ENCODE data around the gene GPR137.
"Not testable (repeated sequence)": the region's sequence is repeated elsewhere in the genome, so short reads cannot be mapped to it uniquely, and the experiment has no call there.

The GPR137 gene

DNA sequence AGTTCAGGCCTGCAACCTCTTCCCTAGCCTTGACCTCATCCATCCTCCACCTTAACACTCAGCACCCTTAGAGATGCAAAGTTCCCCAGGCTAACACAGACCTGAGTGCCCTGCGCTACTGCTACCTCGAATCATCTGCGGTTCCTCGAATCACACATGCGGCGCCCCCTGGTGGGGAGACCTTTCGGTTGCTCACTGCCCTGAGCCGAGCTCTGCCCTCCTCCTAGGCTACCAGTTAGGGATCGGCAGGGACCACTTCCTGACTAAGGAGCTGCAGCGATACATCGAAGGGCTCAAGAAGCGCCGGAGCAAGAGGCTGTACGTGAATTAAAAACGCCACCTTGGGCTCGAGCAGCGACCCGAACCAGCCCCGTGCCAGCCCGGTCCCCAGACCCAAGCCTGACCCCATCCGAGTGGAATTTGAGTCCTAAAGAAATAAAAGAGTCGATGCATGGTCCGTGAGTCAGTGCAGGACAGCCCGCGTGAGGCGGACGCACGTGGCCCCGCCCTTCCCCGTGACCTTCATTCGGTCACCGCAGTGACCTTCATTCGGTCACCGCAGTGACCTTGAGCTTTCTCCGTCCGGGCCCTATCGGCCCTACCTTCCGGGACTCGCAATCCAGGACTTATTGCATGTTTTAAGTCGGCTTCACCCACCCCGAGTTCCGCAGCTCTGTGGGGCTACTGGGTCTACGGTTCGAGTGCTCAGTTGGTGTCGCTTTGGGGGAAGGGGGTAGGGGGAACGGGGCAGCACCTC, 18.8 kb downstream of the GPR137 start:
- peak; percentile 84 to 89 for DNase-seq (ENCODE audit: low read depth in 2 of 2)

DNA sequence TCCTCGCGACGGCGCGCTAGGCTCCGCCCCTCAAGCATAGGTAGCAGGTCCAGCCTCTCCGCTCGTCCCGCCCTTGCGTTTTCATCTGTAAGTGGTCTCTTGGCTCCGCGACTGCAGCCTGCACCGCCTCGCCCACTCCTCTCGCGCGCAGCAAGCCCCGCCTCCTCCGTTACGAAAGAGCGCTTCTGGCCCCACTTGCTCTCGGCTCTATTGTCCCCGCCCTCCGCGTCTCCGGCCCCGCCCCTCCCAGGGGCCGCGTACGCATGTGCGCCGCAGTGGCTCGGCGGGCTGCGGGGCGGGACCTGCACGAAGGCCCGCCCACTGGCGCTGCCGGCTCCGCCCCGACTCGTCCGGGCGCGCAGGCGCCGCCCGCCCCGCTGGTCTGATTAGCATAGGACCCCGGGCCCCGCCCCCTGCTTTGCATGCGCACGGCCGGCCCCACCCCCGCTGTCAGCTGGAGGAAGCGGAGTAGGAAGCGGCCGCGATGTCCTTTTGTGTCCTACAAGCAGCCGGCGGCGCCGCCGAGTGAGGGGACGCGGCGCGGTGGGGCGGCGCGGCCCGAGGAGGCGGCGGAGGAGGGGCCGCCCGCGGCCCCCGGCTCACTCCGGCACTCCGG, 19.5 kb downstream of the GPR137 start, which contains the start of gene ESRRA:
Gene ESRRA (plus strand): TSS at position 450 of the 616 bp plus-strand sequence. CDS start 1,656 bp downstream, outside the sequence.
- peak; percentile 98 to 100 for DNase-seq (ENCODE audit: low read depth in 2 of 2)

DNA sequence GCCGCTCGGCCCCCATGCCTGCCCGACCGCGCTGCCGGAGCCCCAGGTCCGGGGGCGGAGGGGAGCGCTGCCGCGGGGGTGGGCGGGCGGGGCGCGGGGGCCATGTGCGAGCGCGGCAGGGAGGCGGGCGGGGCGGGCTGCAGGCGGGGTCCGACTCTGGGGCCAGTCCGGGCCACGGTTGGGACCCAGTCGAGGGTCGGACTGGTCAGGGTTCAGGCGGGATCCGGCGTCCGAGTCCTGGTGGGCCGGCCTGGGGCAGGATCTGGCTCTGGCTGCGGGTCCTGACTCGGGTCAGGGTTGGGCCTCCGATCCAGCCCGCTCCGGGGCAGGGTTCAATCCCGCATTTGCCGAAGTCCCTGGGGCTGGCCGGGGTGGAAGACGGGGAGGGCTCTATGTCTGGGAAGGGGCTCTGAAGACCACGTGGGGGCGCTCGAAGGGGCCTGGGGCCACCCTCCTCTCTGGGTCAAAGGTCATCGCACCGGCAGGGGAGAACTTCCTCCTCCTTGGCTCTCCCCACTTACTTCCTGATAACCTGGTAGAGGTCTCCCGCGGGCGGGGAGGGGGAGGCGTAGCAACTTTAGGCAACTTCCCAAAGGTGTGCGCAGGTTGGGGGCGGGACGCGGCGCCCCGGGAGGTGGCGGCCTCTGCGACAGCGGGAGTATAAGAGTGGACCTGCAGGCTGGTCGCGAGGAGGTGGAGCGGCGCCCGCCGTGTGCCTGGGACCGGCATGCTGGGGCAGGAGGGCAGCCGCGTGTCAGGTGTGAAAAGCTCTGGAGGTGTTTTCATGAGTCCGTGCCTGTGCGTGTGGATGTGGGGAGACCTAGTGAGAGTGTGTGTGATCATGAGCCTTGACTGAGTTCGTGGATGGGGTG, 20.3 kb downstream of the GPR137 start:
- DNase-seq (ENCODE audit: low read depth in 2 of 2), result peak; percentile 60 to 69

DNA sequence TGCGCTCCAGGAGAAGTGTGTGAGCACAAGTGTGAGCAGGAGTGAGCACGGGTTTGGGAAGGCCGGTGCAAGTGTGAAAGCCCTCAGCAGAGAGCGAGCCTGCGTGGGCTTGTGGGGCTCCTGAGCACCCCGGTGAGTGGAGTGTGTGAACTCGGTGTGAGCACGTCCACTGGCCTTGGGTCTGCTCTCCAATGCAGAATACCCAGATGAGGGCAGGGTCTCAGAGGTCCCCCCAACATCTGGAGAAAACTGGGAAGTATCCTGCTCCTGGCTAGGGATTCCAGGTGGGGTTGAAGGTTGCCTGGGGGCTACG, 20.9 kb downstream of the GPR137 start:
- no peak for DNase-seq (ENCODE audit: low read depth in 2 of 2)

DNA sequence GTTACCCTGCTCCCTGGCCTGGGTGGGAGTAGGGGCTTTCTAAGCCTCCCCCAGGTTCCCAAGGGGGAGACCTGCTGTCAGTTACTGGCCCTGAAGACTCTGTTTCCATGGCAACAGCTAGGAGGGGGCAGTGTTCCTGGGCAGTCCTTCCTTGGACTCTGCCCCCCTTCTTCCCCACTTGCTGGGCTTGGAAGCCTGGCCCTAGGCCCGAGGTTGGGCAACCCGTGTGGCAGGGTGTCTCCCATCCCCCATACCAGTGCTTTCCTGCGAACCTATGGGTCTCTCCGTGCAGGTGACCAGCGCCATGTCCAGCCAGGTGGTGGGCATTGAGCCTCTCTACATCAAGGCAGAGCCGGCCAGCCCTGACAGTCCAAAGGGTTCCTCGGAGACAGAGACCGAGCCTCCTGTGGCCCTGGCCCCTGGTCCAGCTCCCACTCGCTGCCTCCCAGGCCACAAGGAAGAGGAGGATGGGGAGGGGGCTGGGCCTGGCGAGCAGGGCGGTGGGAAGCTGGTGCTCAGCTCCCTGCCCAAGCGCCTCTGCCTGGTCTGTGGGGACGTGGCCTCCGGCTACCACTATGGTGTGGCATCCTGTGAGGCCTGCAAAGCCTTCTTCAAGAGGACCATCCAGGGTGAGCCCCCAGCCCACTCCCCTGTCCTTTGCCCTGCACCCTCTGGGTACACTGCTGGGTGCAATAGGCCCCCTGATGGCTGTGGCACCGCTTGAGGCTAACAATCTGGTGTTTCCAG, 21.4 kb downstream of the GPR137 start:
- no peak for DNase-seq (ENCODE audit: low read depth in 2 of 2)

DNA sequence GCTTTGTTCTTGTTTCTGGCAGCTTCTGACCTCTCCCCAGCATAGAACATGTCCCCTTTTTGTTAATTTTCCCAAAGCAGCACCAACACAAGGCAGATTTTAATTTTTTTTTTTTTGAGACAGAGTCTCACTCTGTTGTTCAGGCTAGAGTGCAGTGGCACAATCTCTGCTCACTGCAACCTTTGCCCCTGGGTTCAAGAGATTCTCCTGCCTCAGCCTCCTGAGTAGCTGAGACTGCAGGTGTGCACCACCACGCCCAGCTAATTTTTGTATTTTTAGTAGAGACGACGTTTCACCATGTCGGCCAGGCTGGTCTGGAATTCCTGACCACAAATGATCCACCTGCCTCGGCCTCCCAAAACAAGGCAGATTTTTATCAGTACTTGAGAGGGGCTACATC, 22.1 kb downstream of the GPR137 start:
- not testable (repeated sequence) for DNase-seq (ENCODE audit: low read depth in 2 of 2)

DNA sequence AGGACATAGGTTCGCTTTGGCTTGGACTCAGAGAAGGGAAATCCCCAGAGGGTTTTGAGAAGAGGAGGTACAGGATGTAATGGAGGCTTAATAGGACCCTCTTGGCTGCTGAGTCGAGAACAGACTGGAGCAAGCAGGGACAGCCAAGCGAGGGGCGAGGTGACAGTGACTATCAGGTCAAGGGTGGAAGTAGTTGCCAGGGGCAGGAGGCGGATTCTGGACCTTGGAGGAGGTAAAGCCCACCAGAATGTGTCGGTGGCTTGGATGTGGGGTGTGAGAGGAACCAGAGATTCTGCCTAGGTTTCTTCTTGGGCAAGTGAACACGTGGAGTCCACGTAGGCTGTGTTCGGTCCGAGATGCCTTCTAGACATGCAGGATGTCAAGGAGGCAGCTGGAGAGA, 27.3 kb downstream of the GPR137 start:
- DNase-seq (ENCODE audit: low read depth in 2 of 2), result no peak

DNA sequence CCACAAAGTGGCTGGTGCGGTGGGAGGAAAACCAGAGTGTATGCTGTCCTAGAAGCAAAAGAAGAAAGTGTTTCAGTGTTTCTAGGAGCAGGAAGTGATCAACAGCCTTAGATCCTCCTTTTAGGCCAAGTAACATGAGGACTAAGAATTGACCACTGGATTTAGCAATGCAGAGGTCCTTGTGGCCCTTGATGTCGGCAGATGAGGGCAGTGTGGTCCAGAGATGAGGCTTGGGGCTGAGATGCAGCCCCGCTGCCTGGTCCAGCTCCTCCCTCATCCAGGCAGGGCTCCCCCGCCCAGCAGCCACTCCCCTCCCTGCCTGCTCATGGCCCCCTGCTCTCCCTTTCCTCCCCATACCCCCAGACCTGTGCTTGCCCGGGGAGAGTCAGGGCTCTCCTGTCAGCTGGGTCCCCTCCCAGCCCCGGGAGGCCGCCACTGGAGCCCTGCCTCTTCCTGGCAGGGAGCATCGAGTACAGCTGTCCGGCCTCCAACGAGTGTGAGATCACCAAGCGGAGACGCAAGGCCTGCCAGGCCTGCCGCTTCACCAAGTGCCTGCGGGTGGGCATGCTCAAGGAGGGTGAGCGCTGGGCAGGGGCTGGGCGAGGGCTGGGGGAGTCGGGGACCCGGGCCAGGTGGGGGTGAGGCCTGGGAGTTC, 28.0 kb downstream of the GPR137 start:
- no peak for DNase-seq (ENCODE audit: low read depth in 2 of 2)

DNA sequence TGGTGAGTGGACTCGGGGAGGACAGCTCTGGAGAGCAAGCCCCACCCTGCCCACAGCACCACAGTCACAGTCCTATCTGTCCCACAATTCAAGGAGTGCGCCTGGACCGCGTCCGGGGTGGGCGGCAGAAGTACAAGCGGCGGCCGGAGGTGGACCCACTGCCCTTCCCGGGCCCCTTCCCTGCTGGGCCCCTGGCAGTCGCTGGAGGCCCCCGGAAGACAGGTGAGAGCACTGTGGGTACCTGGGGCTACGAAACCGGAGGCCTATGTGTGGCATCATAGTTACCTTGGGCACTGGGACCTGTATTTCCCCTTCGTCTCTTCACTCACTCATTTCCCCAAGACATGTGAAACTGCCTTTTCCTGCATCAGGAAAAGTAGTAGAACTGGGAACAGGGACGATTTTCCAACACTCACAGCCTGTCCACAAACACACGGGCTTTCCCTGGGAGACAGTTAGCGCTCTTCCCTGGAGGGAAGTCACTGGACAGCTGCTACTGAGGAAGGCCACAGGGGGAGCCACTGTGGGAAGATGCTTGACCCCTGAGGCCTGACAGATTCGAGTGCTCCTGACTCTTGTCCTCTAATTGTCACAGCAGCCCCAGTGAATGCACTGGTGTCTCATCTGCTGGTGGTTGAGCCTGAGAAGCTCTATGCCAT, 28.6 kb downstream of the GPR137 start:
- DNase-seq (ENCODE audit: low read depth in 2 of 2), result no peak

DNA sequence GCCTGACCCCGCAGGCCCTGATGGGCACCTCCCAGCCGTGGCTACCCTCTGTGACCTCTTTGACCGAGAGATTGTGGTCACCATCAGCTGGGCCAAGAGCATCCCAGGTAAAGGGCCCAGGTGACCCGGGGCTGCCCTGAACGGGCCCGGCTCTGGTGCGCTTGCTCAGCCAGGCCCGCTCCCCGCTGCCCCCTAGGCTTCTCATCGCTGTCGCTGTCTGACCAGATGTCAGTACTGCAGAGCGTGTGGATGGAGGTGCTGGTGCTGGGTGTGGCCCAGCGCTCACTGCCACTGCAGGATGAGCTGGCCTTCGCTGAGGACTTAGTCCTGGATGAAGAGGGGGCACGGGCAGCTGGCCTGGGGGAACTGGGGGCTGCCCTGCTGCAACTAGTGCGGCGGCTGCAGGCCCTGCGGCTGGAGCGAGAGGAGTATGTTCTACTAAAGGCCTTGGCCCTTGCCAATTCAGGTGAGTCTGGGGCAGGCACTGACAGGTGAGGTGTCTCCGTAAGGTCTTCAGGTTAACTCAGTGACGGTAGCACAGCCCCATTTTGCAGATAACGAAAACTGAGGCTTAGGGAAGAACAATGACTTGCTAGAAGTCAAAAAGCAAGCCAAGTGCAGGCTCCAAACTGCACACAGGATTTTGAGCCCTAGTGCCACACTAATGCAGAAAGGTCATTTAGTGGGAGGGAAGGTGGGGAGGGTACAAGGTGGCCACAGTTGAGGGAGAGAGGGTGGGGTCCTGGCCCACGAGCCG, 29.3 kb downstream of the GPR137 start:
- DNase-seq (ENCODE audit: low read depth in 2 of 2), result no peak

DNA sequence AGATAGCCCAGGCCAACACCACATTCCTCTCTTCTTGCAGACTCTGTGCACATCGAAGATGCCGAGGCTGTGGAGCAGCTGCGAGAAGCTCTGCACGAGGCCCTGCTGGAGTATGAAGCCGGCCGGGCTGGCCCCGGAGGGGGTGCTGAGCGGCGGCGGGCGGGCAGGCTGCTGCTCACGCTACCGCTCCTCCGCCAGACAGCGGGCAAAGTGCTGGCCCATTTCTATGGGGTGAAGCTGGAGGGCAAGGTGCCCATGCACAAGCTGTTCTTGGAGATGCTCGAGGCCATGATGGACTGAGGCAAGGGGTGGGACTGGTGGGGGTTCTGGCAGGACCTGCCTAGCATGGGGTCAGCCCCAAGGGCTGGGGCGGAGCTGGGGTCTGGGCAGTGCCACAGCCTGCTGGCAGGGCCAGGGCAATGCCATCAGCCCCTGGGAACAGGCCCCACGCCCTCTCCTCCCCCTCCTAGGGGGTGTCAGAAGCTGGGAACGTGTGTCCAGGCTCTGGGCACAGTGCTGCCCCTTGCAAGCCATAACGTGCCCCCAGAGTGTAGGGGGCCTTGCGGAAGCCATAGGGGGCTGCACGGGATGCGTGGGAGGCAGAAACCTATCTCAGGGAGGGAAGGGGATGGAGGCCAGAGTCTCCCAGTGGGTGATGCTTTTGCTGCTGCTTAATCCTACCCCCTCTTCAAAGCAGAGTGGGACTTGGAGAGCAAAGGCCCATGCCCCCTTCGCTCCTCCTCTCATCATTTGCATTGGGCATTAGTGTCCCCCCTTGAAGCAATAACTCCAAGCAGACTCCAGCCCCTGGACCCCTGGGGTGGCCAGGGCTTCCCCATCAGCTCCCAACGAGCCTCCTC, 30.2 kb downstream of the GPR137 start:
- DNase-seq (ENCODE audit: low read depth in 2 of 2), result not testable (repeated sequence)

DNA sequence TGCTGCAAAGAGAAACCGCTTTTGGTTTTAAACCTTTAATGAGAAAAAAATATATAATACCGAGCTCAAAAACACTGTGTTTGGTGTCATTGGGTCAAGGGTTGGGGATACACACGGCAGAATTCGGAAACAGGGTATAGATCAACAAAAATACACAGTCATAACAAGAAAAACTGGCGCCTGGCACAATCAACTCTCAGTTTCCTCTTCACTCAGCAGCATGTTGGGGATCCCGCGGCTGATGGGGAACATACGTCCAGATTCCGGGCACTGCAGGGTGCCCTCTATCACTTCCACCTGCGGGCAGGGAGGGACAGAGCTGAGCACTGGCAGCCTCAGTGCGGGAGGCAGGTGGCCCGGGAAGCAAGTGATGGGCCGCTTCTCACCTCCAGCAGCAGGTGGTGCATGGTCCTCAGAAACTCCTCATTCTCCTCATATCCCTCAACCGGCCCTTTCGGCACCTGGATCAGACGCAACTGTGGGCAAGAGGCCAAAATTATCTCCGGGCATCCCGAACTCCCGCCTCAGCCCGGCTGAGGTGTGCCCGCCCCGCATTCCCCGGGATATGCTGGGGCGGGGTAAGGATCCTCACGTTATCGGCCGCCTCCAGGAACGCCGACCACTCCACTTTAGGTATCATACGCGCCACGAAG, 31.1 kb downstream of the GPR137 start:
- DNase-seq (ENCODE audit: low read depth in 2 of 2), result no peak

DNA sequence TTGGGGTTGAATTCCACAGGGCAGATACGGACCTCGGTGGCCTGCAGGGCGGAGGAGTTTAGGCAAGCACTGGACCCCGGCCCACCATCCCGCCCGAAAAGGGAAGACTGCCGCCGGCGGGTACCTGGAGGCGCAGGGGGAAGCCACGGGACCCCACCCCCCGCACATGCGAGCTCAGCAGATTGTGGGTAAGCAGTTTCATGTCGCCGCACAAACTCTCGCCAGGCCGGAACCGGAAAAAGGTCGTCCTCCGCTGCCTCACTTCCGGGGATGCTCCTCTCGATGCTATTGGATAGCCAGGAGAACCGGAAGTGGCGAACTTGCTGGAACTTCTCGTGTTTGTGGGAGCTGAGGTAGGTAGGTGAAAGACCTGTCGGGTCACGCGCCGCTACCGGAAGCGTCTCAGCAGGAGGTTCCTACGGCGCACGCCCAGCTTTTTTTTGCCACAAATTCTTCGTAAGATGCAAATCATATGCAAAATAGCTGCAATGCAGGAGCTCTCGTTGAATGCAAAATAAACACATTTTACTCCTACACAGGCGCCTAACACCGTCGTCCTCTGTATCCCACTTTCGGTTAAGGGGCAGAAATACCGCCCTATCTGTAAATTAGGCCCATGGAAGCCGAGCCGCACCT, 31.8 kb downstream of the GPR137 start, which contains the start of gene TRMT112:
Gene TRMT112 (minus strand): TSS at position 235 of the 636 bp plus-strand sequence. CDS start 33 bp downstream, at position 202.
- peak; percentile 92 to 98 for DNase-seq (ENCODE audit: low read depth in 2 of 2)

DNA sequence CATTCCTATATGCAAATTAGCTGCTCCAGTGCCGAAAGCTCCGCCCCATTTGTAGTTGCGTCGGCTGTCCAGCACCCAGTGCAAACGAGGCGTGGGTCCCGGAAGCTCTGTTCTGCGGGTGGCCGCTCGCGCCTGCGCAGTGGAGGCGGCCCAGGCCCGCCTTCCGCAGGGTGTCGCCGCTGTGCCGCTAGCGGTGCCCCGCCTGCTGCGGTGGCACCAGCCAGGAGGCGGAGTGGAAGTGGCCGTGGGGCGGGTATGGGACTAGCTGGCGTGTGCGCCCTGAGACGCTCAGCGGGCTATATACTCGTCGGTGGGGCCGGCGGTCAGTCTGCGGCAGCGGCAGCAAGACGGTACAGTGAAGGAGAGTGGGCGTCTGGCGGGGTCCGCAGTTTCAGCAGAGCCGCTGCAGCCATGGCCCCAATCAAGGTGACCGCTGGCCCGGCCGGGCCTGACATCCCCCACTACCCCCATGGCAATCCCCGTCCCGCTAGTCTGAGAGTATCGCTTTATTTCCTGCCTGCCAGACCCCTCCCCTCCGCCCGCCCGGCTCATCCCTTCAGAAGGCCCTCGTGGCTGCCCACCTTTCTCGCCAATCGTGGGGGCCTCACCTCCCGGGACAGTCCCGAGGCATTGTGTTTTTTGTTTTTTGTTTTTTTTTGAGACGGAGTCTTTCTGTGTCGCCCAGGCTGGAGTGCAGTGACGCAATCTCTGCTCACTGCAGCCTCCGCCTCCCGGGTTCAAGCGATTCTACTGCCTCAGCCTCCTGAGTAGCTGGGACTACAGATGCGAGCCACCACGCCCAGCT, 32.5 kb downstream of the GPR137 start, which contains the start of gene PRDX5:
Gene PRDX5 (plus strand): TSS at position 161 of the 805 bp plus-strand sequence. CDS start 95 bp downstream, at position 256.
- DNase-seq (ENCODE audit: low read depth in 2 of 2), result peak; percentile 89 to 93

DNA sequence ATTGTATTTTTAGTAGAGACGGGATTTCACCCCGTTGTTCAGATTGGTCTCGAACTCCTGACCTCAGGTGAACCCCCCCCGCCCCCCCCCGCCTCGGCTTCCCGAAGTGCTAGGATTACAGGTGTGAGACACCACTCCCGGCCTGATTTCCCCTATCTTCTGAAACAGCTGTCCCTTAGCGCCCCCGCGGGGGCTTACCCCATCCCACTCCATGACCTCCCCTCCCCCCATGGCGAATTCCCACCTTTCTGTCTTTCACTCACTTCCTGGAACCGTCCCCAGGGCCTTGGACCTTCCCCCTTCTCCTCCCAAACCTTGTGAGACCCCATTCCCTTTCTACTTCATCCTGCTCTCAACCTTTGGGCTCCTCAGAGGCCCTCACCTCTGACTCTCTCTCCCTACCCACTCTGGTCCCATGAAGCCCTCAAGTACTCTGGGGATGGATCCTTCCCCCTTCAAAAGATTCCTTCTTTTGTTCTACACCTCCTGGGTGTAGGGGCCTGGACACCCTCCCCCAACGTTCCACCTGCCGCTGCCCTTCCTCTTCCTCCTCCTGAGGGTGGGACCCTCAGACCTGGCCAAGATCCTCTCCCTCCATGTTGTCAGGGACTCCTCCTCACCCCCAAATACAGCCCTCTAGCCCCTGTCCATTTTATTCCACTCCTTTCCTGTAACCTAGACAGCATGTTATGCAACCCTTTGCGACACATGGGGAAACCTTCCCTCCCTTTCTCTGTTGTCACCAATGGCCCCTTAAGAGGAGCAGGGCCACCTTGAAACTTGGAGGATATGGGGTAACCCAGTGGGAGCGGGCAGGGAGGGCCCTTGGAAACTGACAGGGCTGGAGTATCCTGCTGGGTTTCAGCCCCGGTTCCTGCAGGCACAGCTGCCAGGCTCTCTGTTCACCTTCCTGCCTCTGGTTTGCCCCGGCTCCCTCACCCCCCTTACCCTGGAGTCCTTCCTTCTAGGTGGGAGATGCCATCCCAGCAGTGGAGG, 33.4 kb downstream of the GPR137 start:
- no peak for DNase-seq (ENCODE audit: low read depth in 2 of 2)

DNA sequence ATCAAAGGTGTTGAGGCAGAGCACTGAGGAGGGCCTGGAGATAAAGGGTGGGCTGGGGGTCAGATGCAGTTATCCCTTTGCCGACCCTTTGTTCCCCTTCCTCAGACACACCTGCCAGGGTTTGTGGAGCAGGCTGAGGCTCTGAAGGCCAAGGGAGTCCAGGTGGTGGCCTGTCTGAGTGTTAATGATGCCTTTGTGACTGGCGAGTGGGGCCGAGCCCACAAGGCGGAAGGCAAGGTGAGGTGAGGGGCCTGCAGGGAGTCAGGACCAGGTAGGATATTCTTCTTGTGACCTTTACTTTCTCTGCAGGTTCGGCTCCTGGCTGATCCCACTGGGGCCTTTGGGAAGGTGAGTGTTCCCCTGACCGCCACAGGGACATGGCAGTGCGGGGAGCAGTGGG, 34.9 kb downstream of the GPR137 start:
- no peak for DNase-seq (ENCODE audit: low read depth in 2 of 2)
